Measurements from ENCODE around the gene GAS2L2. TPM values are rescaled to one million over a fixed set of nuclear protein-coding genes. Genes with fewer than 3 reads are reported as not detected.

GAS2L2 gene
- total RNA-seq, 1 donor from 2014 or later, result 0.07 TPM

DNA sequence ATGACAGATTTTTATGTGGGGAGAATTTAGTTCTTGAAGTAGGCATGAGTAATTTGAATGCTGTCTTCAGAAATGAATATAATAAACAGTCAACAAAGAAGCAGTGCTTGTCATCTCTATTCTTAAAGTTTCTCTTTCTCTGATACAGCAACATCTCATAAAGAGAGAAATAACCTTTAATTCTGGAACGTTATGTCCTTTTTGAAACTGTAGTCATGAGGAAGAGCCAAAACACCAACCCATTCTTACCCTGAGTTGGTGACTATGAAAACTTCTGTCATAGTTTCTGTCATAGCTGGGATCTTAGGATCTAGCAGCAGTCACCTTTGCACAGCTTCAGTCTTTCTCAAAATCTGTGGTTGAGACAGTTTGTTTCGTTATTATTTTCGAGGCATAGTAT is 36.9 kb downstream of the GAS2L2 start:
- H3K9me3 Mint-ChIP-seq (ENCODE audit: unreplicated experiment), result no peaks in the 10 kb centered on the region
- H3K79me2 ChIP-seq (ENCODE audit: insufficient read depth, low read length), result peaks cover 3% of the 10 kb centered on the region
- no peaks in the 10 kb centered on the region for H3K27me3 Mint-ChIP-seq (ENCODE audit: low read depth, unreplicated experiment)
- H3K27ac ChIP-seq (ENCODE audit: low read depth, low read length), result no peak overlapping the region
- peaks cover 18% of the 10 kb centered on the region for H3K4me1 ChIP-seq (ENCODE audit: insufficient read depth, low read length)
- TF ChIP-seq, protein P1, sequence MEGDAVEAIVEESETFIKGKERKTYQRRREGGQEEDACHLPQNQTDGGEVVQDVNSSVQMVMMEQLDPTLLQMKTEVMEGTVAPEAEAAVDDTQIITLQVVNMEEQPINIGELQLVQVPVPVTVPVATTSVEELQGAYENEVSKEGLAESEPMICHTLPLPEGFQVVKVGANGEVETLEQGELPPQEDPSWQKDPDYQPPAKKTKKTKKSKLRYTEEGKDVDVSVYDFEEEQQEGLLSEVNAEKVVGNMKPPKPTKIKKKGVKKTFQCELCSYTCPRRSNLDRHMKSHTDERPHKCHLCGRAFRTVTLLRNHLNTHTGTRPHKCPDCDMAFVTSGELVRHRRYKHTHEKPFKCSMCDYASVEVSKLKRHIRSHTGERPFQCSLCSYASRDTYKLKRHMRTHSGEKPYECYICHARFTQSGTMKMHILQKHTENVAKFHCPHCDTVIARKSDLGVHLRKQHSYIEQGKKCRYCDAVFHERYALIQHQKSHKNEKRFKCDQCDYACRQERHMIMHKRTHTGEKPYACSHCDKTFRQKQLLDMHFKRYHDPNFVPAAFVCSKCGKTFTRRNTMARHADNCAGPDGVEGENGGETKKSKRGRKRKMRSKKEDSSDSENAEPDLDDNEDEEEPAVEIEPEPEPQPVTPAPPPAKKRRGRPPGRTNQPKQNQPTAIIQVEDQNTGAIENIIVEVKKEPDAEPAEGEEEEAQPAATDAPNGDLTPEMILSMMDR (IDR thresholded peaks at IDR 0.05; ENCODE audit: insufficient read depth, low read depth, low read length), result no peak
- no peak for TF ChIP-seq EZH2 (IDR thresholded peaks at IDR 0.05; ENCODE audit: insufficient read depth, low read length)
- H3K36me3 Mint-ChIP-seq (ENCODE audit: low read depth, unreplicated experiment), result peaks cover 4% of the 10 kb centered on the region
- H3K4me3 ChIP-seq (ENCODE audit: insufficient read depth, low read depth, low read length), result no peak overlapping the region
- DNase-seq (ENCODE audit: low read depth), result no peak
- H3K4me3 Mint-ChIP-seq (ENCODE audit: unreplicated experiment), result no peak overlapping the region
- no peak overlapping the region for H3K27ac Mint-ChIP-seq (ENCODE audit: unreplicated experiment)
- H3K4me1 Mint-ChIP-seq (ENCODE audit: low read depth, unreplicated experiment), result peaks cover 2% of the 10 kb centered on the region
- peaks cover 22% of the 10 kb centered on the region for H4K20me1 ChIP-seq (ENCODE audit: insufficient read depth, low read length)
- H2AFZ ChIP-seq (ENCODE audit: low read depth, low read length), result no peak overlapping the region
- H3K9me3 ChIP-seq (ENCODE audit: insufficient read depth, low read depth, low read length), result no peaks in the 10 kb centered on the region
- peaks cover 33% of the 10 kb centered on the region for H3K36me3 ChIP-seq (ENCODE audit: insufficient read depth, low read length)
- H3K4me2 ChIP-seq (ENCODE audit: low read length), result no peak overlapping the region
- no peak for FAIRE-seq
- H3K27me3 ChIP-seq (ENCODE audit: insufficient read depth, low read length), result no peaks in the 10 kb centered on the region
- H3K9ac ChIP-seq (ENCODE audit: low read length), result no peak overlapping the region

DNA sequence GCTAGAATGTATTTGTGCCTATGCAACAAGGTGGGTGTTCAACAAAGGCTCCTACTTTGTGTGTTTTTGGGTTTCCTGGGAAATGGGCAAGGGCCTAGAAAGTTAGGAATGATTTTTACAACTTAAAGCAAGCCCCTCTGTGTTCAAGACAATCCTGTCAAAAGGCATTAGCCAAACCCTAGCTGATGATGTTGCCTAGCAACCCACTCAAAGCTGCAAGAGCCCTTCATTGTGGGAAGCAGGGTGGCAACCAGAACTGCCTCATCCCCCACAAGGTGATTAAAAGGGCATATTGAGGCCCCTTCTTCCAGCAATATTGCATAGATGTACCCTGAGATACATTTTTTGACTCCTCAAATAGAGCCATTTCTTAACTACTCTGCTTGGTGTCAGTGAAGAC is 37.6 kb downstream of the GAS2L2 start:
- Histone ChIP-seq H3K9ac (ENCODE audit: low read length) (no peak overlapping the region), H4K20me1 (ENCODE audit: insufficient read depth, low read length) (peaks cover 19% of the 10 kb centered on the region), H3K27me3 (ENCODE audit: insufficient read depth, low read length) (no peaks in the 10 kb centered on the region), H3K79me2 (ENCODE audit: insufficient read depth, low read length) (peaks cover 3% of the 10 kb centered on the region), H3K27ac (ENCODE audit: low read depth, low read length) (no peak overlapping the region), H3K4me1 (ENCODE audit: insufficient read depth, low read length) (peaks cover 18% of the 10 kb centered on the region), H3K9me3 (ENCODE audit: insufficient read depth, low read depth, low read length) (no peaks in the 10 kb centered on the region), H3K4me2 (ENCODE audit: low read length) (no peak overlapping the region), H2AFZ (ENCODE audit: low read depth, low read length) (no peak overlapping the region), H3K4me3 (ENCODE audit: insufficient read depth, low read depth, low read length) (no peak overlapping the region), H3K36me3 (ENCODE audit: insufficient read depth, low read length) (peaks cover 36% of the 10 kb centered on the region)
- TF ChIP-seq, protein P1 (IDR thresholded peaks at IDR 0.05; ENCODE audit: insufficient read depth, low read depth, low read length), result no peak
- no peak for TF ChIP-seq EZH2 (IDR thresholded peaks at IDR 0.05; ENCODE audit: insufficient read depth, low read length)
- FAIRE-seq (no peak), DNase-seq (ENCODE audit: low read depth) (no peak)
- Mint-ChIP-seq H3K27ac (ENCODE audit: unreplicated experiment) (no peak overlapping the region), H3K9me3 (ENCODE audit: unreplicated experiment) (no peaks in the 10 kb centered on the region), H3K4me1 (ENCODE audit: low read depth, unreplicated experiment) (peaks cover 2% of the 10 kb centered on the region), H3K36me3 (ENCODE audit: low read depth, unreplicated experiment) (peaks cover 6% of the 10 kb centered on the region), H3K27me3 (ENCODE audit: low read depth, unreplicated experiment) (no peaks in the 10 kb centered on the region), H3K4me3 (ENCODE audit: unreplicated experiment) (no peak overlapping the region)

DNA sequence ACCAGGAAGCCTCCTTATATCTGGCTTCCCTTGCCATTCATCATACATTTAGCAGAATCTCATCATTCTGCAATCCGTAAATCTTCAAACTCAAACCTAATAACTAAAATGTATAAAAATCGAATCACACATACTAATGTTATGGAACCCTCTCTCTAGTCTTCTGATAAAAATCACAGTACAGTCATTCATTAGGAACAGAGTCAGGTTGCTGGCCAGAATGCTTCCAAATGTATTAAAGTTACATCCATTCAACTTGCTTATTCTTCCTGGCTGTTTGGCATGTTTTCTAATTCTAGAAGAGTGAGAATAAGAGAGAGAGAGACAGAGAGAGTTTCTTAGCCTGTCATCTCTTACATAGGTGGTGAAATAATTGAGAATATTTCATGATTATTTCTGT is 38.1 kb downstream of the GAS2L2 start:
- no peak for FAIRE-seq
- Mint-ChIP-seq H3K4me3 (ENCODE audit: unreplicated experiment) (no peak overlapping the region), H3K4me1 (ENCODE audit: low read depth, unreplicated experiment) (peaks cover 2% of the 10 kb centered on the region), H3K27me3 (ENCODE audit: low read depth, unreplicated experiment) (no peaks in the 10 kb centered on the region), H3K9me3 (ENCODE audit: unreplicated experiment) (no peaks in the 10 kb centered on the region), H3K27ac (ENCODE audit: unreplicated experiment) (no peak overlapping the region), H3K36me3 (ENCODE audit: low read depth, unreplicated experiment) (peaks cover 6% of the 10 kb centered on the region)
- Histone ChIP-seq H3K27me3 (ENCODE audit: insufficient read depth, low read length) (no peaks in the 10 kb centered on the region), H3K9ac (ENCODE audit: low read length) (no peak overlapping the region), H3K9me3 (ENCODE audit: insufficient read depth, low read depth, low read length) (no peaks in the 10 kb centered on the region), H2AFZ (ENCODE audit: low read depth, low read length) (no peak overlapping the region), H4K20me1 (ENCODE audit: insufficient read depth, low read length) (peaks cover 18% of the 10 kb centered on the region), H3K79me2 (ENCODE audit: insufficient read depth, low read length) (peaks cover 3% of the 10 kb centered on the region), H3K27ac (ENCODE audit: low read depth, low read length) (no peak overlapping the region), H3K4me1 (ENCODE audit: insufficient read depth, low read length) (peaks cover 18% of the 10 kb centered on the region), H3K4me2 (ENCODE audit: low read length) (no peak overlapping the region), H3K4me3 (ENCODE audit: insufficient read depth, low read depth, low read length) (no peak overlapping the region), H3K36me3 (ENCODE audit: insufficient read depth, low read length) (peaks cover 38% of the 10 kb centered on the region)
- TF ChIP-seq, protein P1 (IDR thresholded peaks at IDR 0.05; ENCODE audit: insufficient read depth, low read depth, low read length), result no peak
- no peak for TF ChIP-seq EZH2 (IDR thresholded peaks at IDR 0.05; ENCODE audit: insufficient read depth, low read length)
- DNase-seq (ENCODE audit: low read depth), result no peak

Data from astrocyte (in vitro differentiated cells and primary cell).